ENCODE results near the gene RING1. TPM values are rescaled to one million over a fixed set of nuclear protein-coding genes. Genes with fewer than 3 reads are reported as not detected.

Gene RING1
- total and polyA plus RNA-seq, 10 of the 15 experiments (the other 5 are each of a cell fraction or from before 2014, with no cell fraction given) = 2.0 to 27.2 (median 15.8) TPM

- ChIA-PET CTCF (interaction anchor here (0.6 kb wide), 1 partner anchor 44 kb away, joined by 3 read pairs; no protein-coding TSS in a partner anchor), POLR2A (no interaction called here), SMC1A (ENCODE audit: uncharacterized antibody, unreplicated experiment) (no interaction called here), RAD21 (ENCODE audit: unreplicated experiment) (interaction anchor here (1.2 kb wide), 1 partner anchor 58 kb away, joined by 4 read pairs; no protein-coding TSS in a partner anchor)
- intact Hi-C loops (cut with micrococcal nuclease; ENCODE audit: unreplicated experiment) = no loop called here
- no peaks in the 10 kb centered on the region for H3K9me3 ChIP-seq (replicated peaks; ENCODE audit: control insufficient read depth, insufficient read depth, low read length)
- H4K20me1 ChIP-seq (ENCODE audit: control insufficient read depth, insufficient read depth) = no peaks in the 10 kb centered on the region
- no peak for TF ChIP-seq ZBTB40 (IDR thresholded peaks at IDR 0.05; ENCODE audit: borderline replicate concordance)
- no peak for TF ChIP-seq CBX3 (IDR thresholded peaks at IDR 0.05; ENCODE audit: borderline replicate concordance, low read depth)
- TF ChIP-seq ZNF384 (IDR thresholded peaks at IDR 0.05; ENCODE audit: borderline replicate concordance, low read depth, low read length) = no peak
- TF ChIP-seq EGR1 (IDR thresholded peaks at IDR 0.05; ENCODE audit: borderline replicate concordance in 1 of 2, low read depth in 2 of 2, low read length in 2 of 2) = no peak
- TF ChIP-seq CHD1 (IDR thresholded peaks at IDR 0.05; ENCODE audit: low read depth, low read length) = no peak
- TF ChIP-seq BCL3 (IDR thresholded peaks at IDR 0.05; ENCODE audit: borderline replicate concordance, insufficient read depth, low read depth, low read length, poor library complexity, severe bottlenecking) = no peak
- TF ChIP-seq NBN (IDR thresholded peaks at IDR 0.05) = no peak
- TF ChIP-seq RCOR1 (conservative IDR thresholded peaks at IDR 0.05; ENCODE audit: low read depth, low read length) = no peak
- DNase-seq (ENCODE audit: low read depth, low spot score) (no peak), ATAC-seq (no peak), FAIRE-seq (no peak)
- BruUV-seq (replicated peaks) = no TSS peak
- no peak overlapping the region for H3K9ac ChIP-seq (ENCODE audit: control insufficient read depth, insufficient read depth, low read length)
- no peak overlapping the region for H2AFZ ChIP-seq (ENCODE audit: control insufficient read depth, low read depth, low read length)
- H3K27ac ChIP-seq (ENCODE audit: control insufficient read depth, insufficient read depth) = no peak overlapping the region
- H3K4me3 ChIP-seq = no peak overlapping the region
- peaks cover 2 to 5% of the 10 kb centered on the region in 2 experiments for H3K27me3 ChIP-seq (replicated peaks in 1 of 2; ENCODE audit: control insufficient read depth in 2 of 2, insufficient read depth in 2 of 2, low read length in 1 of 2)
- H3K79me2 ChIP-seq (ENCODE audit: control insufficient read depth, insufficient read depth, low read length) = no peaks in the 10 kb centered on the region
- 31% methylated on average over 6 of the region's 11 CpGs for WGBS (ENCODE audit: insufficient coverage, insufficient replicate concordance, low lambda C conversion rate, missing lambda C conversion rate)
- no peak overlapping the region for H3K4me2 ChIP-seq (ENCODE audit: control insufficient read depth, insufficient read depth)
- peaks cover 8 to 11% of the 10 kb centered on the region in 2 experiments; a peak in 3 of 4 replicates for H3K36me3 ChIP-seq (ENCODE audit: control insufficient read depth in 2 of 2, insufficient read depth in 2 of 2, low read length in 1 of 2)
- H3K4me1 ChIP-seq (ENCODE audit: control insufficient read depth, insufficient read depth, low read length) = no peaks in the 10 kb centered on the region
- in situ Hi-C loops (cut with MboI) = no loop called here
These were observed 17.7 kb upstream of the RING1 start for GRCh38 chr6:33190504-33191107.
